Activated CD4-positive, alpha-beta memory T cell treated with anti-CD3 and anti-CD28 coated beads, Interleukin-2, amount 10 ng/mL, durations not matched to agents 7 days and 5 days (primary cell): Measurements from ENCODE around the gene GMPPB. TPM values are rescaled to one million over a fixed set of nuclear protein-coding genes. Genes with fewer than 3 reads are reported as not detected.
"Not testable (repeated sequence)": the region's sequence is repeated elsewhere in the genome, so short reads cannot be mapped to it uniquely, and the experiment has no call there.

ENCODE experiments used
- CTCF ChIA-PET: fragments of 350-600 bp; sonication (Branson Sonifier 250); formaldehyde crosslinking; loops from one replicate; lab custom pipeline; 2021; ENCODE audit warnings: antibody characterized with exemption, inconsistent platforms; lab: Charles Lee
- POLR2A ChIA-PET: fragments of 350-600 bp; sonication (Branson Sonifier 250); formaldehyde crosslinking; loops from one replicate; lab custom pipeline; 2021; ENCODE audit warnings: antibody characterized with exemption; lab: Charles Lee
- DNase-seq: peaks from one replicate; pipeline ENCODE4 v3.0.0-alpha.2; 2020
- H3K27ac Mint-ChIP-seq: one replicate; pipeline ENCODE4 v1.8.0; 2021; ENCODE audit warnings: mild to moderate bottlenecking, mixed read lengths
- H3K27me3 Mint-ChIP-seq: one replicate; pipeline ENCODE4 v1.8.0; 2021; ENCODE audit warnings: mixed read lengths
- H3K36me3 Mint-ChIP-seq: one replicate; pipeline ENCODE4 v1.8.0; 2021; ENCODE audit warnings: low read depth, mixed read lengths
- H3K4me1 Mint-ChIP-seq: one replicate; pipeline ENCODE4 v1.8.0; 2021; ENCODE audit warnings: mixed read lengths
- H3K4me3 Mint-ChIP-seq: one replicate; pipeline ENCODE4 v1.8.0; 2021; ENCODE audit warnings: mild to moderate bottlenecking, mixed read lengths
- H3K9me3 Mint-ChIP-seq: one replicate; pipeline ENCODE4 v1.8.0; 2021; ENCODE audit warnings: mixed read lengths
- total RNA-seq, 2 experiments: library from RNA; stranded (reverse); gene quantifications; one replicate each; pipeline ENCODE4 v1.2.3, GENCODE V29; 2021

The GMPPB gene
- total RNA-seq, 2 experiments from 2014 or later, result 48.2 to 49.0 TPM

DNA sequence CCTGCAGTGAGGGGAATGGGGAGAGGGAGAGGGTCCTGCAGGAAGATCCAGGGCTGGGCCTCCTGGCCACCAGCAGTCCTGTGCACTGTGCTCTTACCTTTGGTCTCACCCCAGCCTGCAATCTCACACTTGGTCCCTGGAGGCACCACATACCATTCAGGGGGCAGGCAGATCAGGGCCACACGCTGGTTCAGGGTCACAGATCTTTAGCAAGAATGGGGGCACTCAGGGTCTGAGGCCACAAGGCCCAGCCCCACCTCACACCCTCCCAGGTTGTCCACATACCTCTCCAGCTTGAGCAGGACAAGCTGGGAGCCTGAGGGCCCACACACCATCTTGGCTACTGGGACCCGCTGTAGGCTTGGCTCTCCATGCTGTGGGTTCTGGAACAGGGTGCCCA is 39.3 kb downstream of the GMPPB start:
- peaks cover 12% of the 10 kb centered on the region for H3K27me3 Mint-ChIP-seq

DNA sequence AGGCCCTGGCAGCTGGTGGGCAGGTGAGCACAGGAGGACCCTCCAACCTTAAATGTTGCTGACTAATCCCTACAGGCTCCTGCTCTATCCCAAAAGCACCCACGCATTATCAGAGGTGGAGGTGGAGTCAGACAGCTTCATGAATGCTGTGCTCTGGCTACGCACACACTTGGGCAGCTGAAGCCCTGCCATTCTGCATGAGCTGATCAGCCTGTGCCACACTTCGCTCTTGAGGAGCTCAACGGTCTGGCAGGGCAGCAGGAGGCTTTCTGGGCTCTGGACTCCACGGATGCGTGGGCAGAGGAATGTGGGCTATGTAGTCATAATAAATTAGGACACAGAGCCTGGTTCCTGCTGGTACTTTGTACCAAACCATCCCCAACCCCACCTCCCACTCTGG is 40.6 kb downstream of the GMPPB start:
- Mint-ChIP-seq H3K4me1 (peaks cover 8% of the 10 kb centered on the region), H3K27ac (no peak overlapping the region), H3K27me3 (peaks cover 12% of the 10 kb centered on the region), H3K9me3 (no peaks in the 10 kb centered on the region), H3K4me3 (no peak overlapping the region), H3K36me3 (peaks cover 14% of the 10 kb centered on the region)
- POLR2A ChIA-PET, result no interaction called here
- DNase-seq, result no peak
- CTCF ChIA-PET, result no interaction called here

More for the DNA sequence above, 39.3 kb downstream of the GMPPB start:
- DNase-seq, CTCF ChIA-PET, H3K4me3 Mint-ChIP-seq, H3K9me3 Mint-ChIP-seq, POLR2A ChIA-PET, H3K27ac Mint-ChIP-seq: not testable (repeated sequence)
- H3K36me3 Mint-ChIP-seq, result peaks cover 17% of the 10 kb centered on the region
- peaks cover 15% of the 10 kb centered on the region for H3K4me1 Mint-ChIP-seq

- ChIA-PET CTCF (no interaction called here), POLR2A (no interaction called here)
- Mint-ChIP-seq H3K36me3 (peaks cover 25% of the 10 kb centered on the region), H3K4me1 (peaks cover 9% of the 10 kb centered on the region), H3K4me3 (no peak overlapping the region), H3K27ac (no peak overlapping the region), H3K9me3 (no peaks in the 10 kb centered on the region), H3K27me3 (peaks cover 5% of the 10 kb centered on the region)
- DNase-seq, result no peak
Measured at GRCh38 chr3:49681543-49681942, 42.2 kb downstream of the GMPPB start.

DNA sequence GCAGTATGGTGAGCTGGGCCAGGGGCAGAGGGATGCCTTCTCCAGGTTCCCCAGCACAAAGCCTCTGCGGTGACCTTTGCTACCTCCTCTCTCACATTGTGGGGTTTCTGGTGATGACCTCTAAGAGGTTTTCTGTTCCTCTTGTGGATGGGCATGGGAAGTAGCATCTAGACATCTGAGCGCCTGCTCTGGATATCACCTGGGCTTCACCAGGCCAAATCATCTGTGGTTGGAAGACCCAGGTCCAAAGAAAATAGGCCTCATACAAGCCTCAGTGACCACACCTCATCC is 42.6 kb downstream of the GMPPB start:
- POLR2A ChIA-PET, result no interaction called here
- H3K27me3 Mint-ChIP-seq, result peaks cover 3% of the 10 kb centered on the region
- DNase-seq, result no peak
- H3K36me3 Mint-ChIP-seq, result peaks cover 27% of the 10 kb centered on the region
- no peak overlapping the region for H3K27ac Mint-ChIP-seq
- no peaks in the 10 kb centered on the region for H3K9me3 Mint-ChIP-seq
- H3K4me1 Mint-ChIP-seq, result peaks cover 9% of the 10 kb centered on the region
- CTCF ChIA-PET, result no interaction called here
- no peak overlapping the region for H3K4me3 Mint-ChIP-seq

DNA sequence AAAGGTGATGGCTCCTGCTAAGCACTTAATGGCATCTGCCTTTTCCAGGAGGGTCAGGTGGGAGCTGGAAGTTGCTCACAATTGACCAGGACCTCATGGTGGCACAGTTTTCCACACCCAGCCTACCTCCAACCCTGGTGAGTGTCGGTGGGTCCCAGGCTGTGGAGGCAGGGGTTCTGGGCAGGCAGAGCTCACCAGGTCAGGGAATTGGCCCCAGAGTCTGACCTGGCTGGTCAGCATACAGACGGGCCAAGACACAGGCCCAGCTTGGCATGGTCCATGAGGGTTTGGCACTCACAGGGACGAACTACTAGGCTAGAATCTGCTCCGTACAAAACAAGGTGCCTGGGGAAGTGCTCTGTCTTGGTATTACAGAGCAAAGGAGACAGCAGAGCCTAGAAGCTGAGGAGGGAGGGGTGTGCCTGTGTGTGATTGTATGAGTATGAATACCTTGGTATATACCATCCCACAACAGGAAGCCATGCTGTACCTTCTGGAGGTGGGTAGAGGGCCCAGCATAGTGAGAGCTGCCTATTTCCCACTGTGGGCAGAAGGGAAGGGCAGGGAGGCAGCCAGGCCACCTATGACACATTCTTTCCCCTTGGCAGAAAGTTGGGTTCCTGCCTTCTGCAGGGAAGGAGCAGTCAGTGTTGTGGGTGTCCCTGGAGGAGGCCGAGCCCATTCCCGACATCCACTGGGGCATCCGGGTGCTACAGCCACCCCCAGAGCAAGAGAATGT is 43.1 kb downstream of the GMPPB start:
- ChIA-PET POLR2A (no interaction called here), CTCF (no interaction called here)
- H3K9me3 Mint-ChIP-seq, result no peaks in the 10 kb centered on the region
- no peak overlapping the region for H3K27ac Mint-ChIP-seq
- peaks cover 14% of the 10 kb centered on the region for H3K4me1 Mint-ChIP-seq
- peaks cover 31% of the 10 kb centered on the region for H3K36me3 Mint-ChIP-seq
- DNase-seq, result no peak
- H3K4me3 Mint-ChIP-seq, result no peak overlapping the region
- H3K27me3 Mint-ChIP-seq, result peaks cover 3% of the 10 kb centered on the region

DNA sequence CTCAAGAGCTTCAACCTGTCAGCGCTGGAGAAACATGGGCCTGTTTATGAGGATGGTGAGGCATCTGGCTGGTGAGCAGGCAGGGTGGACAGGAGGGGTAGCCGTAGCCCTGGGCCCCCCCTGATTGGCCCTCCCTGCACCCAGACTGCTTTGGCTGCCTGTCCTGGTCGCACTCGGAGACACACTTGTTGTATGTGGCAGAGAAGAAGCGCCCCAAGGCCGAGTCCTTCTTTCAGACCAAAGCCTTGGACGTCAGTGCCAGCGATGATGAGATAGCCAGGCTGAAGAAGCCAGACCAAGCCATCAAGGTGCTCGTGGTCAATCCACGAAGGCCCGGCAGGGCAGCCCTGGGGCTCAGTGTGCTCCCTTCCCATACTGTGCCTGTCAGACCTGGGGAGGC is 47.8 kb downstream of the GMPPB start:
- H3K9me3 Mint-ChIP-seq, result no peaks in the 10 kb centered on the region

DNA sequence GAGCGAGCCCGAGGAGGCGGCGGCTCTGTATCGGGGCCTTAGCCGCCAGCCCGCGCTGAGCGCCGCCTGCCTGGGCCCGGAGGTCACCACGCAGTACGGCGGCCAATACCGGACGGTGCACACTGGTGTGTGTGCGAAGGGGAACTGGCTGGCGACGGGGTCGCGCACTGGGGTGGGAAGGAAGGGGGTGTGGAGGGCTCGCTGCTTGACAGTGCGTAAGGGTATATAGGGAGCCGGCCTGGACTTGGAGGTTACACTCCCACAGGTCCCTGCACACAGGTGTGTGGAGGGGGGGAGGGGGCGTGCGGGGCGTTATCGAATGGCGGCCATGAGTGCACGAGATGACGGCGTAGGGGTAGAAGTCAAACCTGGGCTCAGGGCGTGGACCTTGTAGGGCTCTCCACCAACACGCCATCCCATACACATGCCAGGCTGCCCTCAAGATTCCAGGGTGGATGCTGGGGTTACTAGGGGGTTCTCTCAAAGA is 49.2 kb downstream of the GMPPB start:
- peaks cover 37% of the 10 kb centered on the region for H3K4me1 Mint-ChIP-seq
- H3K4me3 Mint-ChIP-seq, result peak overlapping the region; percentile 91
- no peaks in the 10 kb centered on the region for H3K27me3 Mint-ChIP-seq
- no peaks in the 10 kb centered on the region for H3K9me3 Mint-ChIP-seq
- CTCF ChIA-PET, result interaction anchor here (2.2 kb wide), 1 partner anchor 135 kb away, joined by 9 read pairs; no protein-coding TSS in a partner anchor
- POLR2A ChIA-PET, result interaction anchor here (1.1 to 2.4 kb wide), 2 partner anchors 49 to 135 kb away, joined by 3 to 8 read pairs; partner anchors contain the start of gene GMPPB
- H3K27ac Mint-ChIP-seq, result peak overlapping the region; percentile 98
- no peak for DNase-seq
- H3K36me3 Mint-ChIP-seq, result peaks cover 22% of the 10 kb centered on the region

More for the DNA sequence above, 47.8 kb downstream of the GMPPB start:
- no peak overlapping the region for H3K4me3 Mint-ChIP-seq
- H3K27me3 Mint-ChIP-seq, result no peaks in the 10 kb centered on the region
- no peak overlapping the region for H3K27ac Mint-ChIP-seq
- H3K4me1 Mint-ChIP-seq, result peaks cover 37% of the 10 kb centered on the region
- ChIA-PET POLR2A (interaction anchor here (1.0 to 2.4 kb wide), 2 partner anchors 17 to 136 kb away, joined by 3 to 8 read pairs; no protein-coding TSS in a partner anchor), CTCF (interaction anchor here (2.2 kb wide), 1 partner anchor 136 kb away, joined by 9 read pairs; no protein-coding TSS in a partner anchor)
- DNase-seq, result no peak
- H3K36me3 Mint-ChIP-seq, result peaks cover 27% of the 10 kb centered on the region

GRCh38 chr3:49673715-49674496 is 49.8 kb downstream of the GMPPB start, which contains the start of gene APEH:
TSS of gene APEH (plus strand) at chr3:49674351. CDS start at chr3:49674402, 51 bp downstream.
- peak within 1 kb of the TSS; percentile 91 for H3K4me3 Mint-ChIP-seq
- peak within 1 kb of the TSS; percentile 98 for H3K27ac Mint-ChIP-seq
- CTCF ChIA-PET, result interaction anchor here (0.9 to 3.3 kb wide), 5 partner anchors 106 to 333 kb away, joined by 3 to 247 read pairs (median 3); no protein-coding TSS in a partner anchor
- POLR2A ChIA-PET, result interaction anchor here (0.9 to 3.6 kb wide), 6 partner anchors 50 to 262 kb away, joined by 4 to 43 read pairs (median 5); partner anchors contain the start of genes BSN, DAG1, GMPPB and IP6K1
- peak; percentile 99 for DNase-seq
- H3K9me3 Mint-ChIP-seq, result no peaks in the 10 kb centered on the region
- peaks cover 22% of the 10 kb centered on the region for H3K36me3 Mint-ChIP-seq
- no peaks in the 10 kb centered on the region for H3K27me3 Mint-ChIP-seq
- peaks cover 37% of the 10 kb centered on the region for H3K4me1 Mint-ChIP-seq

- CTCF ChIA-PET, result interaction anchor here (0.7 to 3.3 kb wide), 8 partner anchors 79 to 333 kb away, joined by 3 to 247 read pairs (median 4); no protein-coding TSS in a partner anchor
- Mint-ChIP-seq H3K27ac (peak overlapping the region; percentile 98), H3K36me3 (peaks cover 20% of the 10 kb centered on the region), H3K4me3 (peak overlapping the region; percentile 91), H3K27me3 (no peaks in the 10 kb centered on the region), H3K9me3 (no peaks in the 10 kb centered on the region), H3K4me1 (peaks cover 37% of the 10 kb centered on the region)
- DNase-seq, result peak; percentile 26
- POLR2A ChIA-PET, result interaction anchor here (0.9 to 3.6 kb wide), 6 partner anchors 50 to 261 kb away, joined by 4 to 43 read pairs (median 5); partner anchors contain the start of genes BSN, DAG1, GMPPB and IP6K1
Measured at GRCh38 chr3:49673121-49673714, 50.5 kb downstream of the GMPPB start.

- peak; percentile 79 for DNase-seq
- ChIA-PET CTCF (interaction anchor here (0.6 to 3.3 kb wide), 34 partner anchors 8 to 664 kb away, joined by 3 to 247 read pairs (median 4); partner anchors contain the start of genes BSN, DAG1 and WDR6), POLR2A (interaction anchor here (0.6 to 3.6 kb wide), 4 partner anchors 8 to 252 kb away, joined by 3 to 43 read pairs (median 6); partner anchors contain the start of gene GMPPB)
- Mint-ChIP-seq H3K27me3 (no peaks in the 10 kb centered on the region), H3K9me3 (no peaks in the 10 kb centered on the region), H3K36me3 (peaks cover 9% of the 10 kb centered on the region), H3K4me3 (peak overlapping the region; percentile 66), H3K4me1 (peaks cover 33% of the 10 kb centered on the region), H3K27ac (peak overlapping the region; percentile 77)
Measured at GRCh38 chr3:49671291-49672288, 52.2 kb downstream of the GMPPB start.

DNA sequence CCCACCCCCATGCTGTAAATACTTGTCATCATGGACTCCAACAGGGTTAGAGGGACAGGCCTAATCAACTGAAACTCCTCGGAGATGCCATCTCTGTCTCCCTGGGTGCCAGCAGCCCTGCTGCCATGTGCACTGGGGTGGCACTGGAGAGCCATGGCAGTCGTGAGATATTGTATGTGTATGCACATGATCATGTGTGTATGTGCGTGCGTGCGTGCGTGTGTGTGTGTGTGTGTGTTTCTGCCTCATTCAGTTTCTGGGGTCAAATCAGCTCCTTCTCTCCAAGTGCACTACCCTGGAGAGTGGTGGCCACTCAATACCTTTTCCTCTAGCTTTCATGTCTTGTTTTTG is 52.8 kb downstream of the GMPPB start:
- Mint-ChIP-seq H3K4me3 (no peak overlapping the region), H3K27ac (no peak overlapping the region), H3K4me1 (peaks cover 29% of the 10 kb centered on the region), H3K36me3 (peaks cover 5% of the 10 kb centered on the region), H3K27me3 (no peaks in the 10 kb centered on the region), H3K9me3 (no peaks in the 10 kb centered on the region)
- ChIA-PET POLR2A (interaction anchor here (3.6 kb wide), 1 partner anchor 131 kb away, joined by 43 read pairs; no protein-coding TSS in a partner anchor), CTCF (interaction anchor here (0.8 to 3.3 kb wide), 14 partner anchors 7 to 663 kb away, joined by 3 to 247 read pairs (median 4); partner anchors contain the start of genes BSN and WDR6)
- no peak for DNase-seq
